ENCODE measurements around the gene TMEM201.

DNA sequence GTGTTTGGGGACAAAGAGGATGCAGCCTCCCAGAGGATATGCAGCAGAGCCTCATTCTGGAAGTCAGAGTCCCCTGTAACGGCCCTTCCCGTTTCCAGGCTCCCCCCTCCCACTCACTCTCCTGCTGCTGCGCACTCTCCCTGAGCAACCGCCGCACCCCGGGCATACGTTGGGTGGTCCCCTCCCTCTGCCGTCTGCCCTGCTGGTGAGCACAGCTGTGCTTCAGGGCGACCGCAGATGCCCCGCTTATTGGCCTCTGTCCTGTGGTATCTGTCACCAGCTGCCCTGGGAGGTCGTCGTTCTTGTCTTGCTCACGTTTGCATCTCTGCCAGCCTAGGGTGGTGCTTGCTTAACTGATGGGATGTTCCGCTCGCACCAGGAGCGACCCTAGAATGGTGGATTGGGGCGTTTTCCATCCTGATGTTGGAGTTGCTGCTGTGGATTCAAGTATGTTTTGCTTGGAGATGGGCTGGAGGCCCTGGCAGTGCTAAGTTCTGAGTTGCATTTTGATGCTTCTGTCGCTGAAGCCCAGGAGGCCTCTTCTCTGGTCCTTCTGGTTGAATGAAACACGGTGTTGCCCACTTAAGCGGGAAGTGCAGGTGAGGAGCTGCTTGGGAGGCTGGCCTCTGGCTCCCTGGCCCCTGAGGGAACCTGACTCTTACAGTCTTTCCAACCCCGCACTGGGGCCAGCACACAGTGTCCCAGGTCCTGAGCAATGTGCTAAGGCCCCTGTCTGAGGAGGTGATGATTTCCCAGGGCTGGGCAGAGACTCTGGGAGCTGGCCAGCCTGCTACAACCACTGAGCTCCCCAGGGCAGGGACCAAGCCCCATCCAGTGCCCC, 3.2 kb downstream of the TMEM201 start:
- TF ChIP-seq, protein P1, sequence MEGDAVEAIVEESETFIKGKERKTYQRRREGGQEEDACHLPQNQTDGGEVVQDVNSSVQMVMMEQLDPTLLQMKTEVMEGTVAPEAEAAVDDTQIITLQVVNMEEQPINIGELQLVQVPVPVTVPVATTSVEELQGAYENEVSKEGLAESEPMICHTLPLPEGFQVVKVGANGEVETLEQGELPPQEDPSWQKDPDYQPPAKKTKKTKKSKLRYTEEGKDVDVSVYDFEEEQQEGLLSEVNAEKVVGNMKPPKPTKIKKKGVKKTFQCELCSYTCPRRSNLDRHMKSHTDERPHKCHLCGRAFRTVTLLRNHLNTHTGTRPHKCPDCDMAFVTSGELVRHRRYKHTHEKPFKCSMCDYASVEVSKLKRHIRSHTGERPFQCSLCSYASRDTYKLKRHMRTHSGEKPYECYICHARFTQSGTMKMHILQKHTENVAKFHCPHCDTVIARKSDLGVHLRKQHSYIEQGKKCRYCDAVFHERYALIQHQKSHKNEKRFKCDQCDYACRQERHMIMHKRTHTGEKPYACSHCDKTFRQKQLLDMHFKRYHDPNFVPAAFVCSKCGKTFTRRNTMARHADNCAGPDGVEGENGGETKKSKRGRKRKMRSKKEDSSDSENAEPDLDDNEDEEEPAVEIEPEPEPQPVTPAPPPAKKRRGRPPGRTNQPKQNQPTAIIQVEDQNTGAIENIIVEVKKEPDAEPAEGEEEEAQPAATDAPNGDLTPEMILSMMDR (IDR thresholded peaks at IDR 0.05; ENCODE audit: low read depth, low read length, poor library complexity, severe bottlenecking) = no peak
- no peak for TF ChIP-seq EZH2phosphoT487 (IDR thresholded peaks at IDR 0.05; ENCODE audit: borderline replicate concordance, low read length)

Measured in DOHH2 (cell line).